ENCODE results near the gene PCAT6. TPM values are rescaled to one million over a fixed set of nuclear protein-coding genes. Genes with fewer than 3 reads are reported as not detected.

PCAT6 gene
- total and polyA plus RNA-seq, 2 donors (not counting 3 experiments of a cell fraction or from before 2014, with no cell fraction given): 1.7 to 2.4 TPM

GRCh38 chr1:202809597-202810159 lies 1.1 kb upstream of the PCAT6 start:
- no TSS peak for BruUV-seq (replicated peaks)
- no peak for FAIRE-seq
- Histone ChIP-seq H3K9me3 (replicated peaks; ENCODE audit: control insufficient read depth, insufficient read depth, low read length) (no peaks in the 10 kb centered on the region), H3K4me3 (replicated peaks in 1 of 3; ENCODE audit: insufficient read depth in 1 of 3, low read depth in 1 of 3, low read length in 3 of 3) (no peak overlapping the region), H4K20me1 (replicated peaks; ENCODE audit: control insufficient read depth, extremely low read depth, insufficient read depth, low read length) (no peaks in the 10 kb centered on the region), H3K27me3 (ENCODE audit: control insufficient read depth in 2 of 2, insufficient read depth in 2 of 2, low read length in 2 of 2) (peaks cover 9% of the 10 kb centered on the region in 2 experiments), H3K4me1 (ENCODE audit: control insufficient read depth, extremely low read depth, insufficient read depth, low read length) (peaks cover 13% of the 10 kb centered on the region), H3K4me2 (ENCODE audit: insufficient read depth, low read length) (peak overlapping the region; percentile 94), H3K9me1 (replicated peaks; ENCODE audit: control insufficient read depth, extremely low read depth, insufficient read depth, low read length) (no peaks in the 10 kb centered on the region), H2AFZ (ENCODE audit: low read depth, low read length) (no peak overlapping the region), H3K27ac (ENCODE audit: insufficient read depth, low read depth, low read length) (no peak overlapping the region), H3K79me2 (ENCODE audit: control insufficient read depth, insufficient read depth, low read length) (peaks cover 32% of the 10 kb centered on the region), H3K9ac (replicated peaks; ENCODE audit: extremely low read depth, insufficient read depth, low read length) (no peak overlapping the region), H3K36me3 (ENCODE audit: control insufficient read depth in 2 of 2, extremely low read depth in 1 of 2, insufficient read depth in 2 of 2, low read length in 2 of 2) (no peaks in the 10 kb centered on the region)
- DNase-seq (ENCODE audit: low read depth, low spot score): no peak
- CTCF ChIA-PET: interaction anchor here (1.6 kb wide), 1 partner anchor 190 kb away, joined by 3 read pairs; no protein-coding TSS in a partner anchor
- no peak for TF ChIP-seq POLR2AphosphoS5 (IDR thresholded peaks at IDR 0.05; ENCODE audit: insufficient read depth, low read depth, low read length)
- POLR2A ChIA-PET: no interaction called here
- dilution Hi-C loops (cut with MboI; ENCODE audit: extremely low pct_ligation_motif_present, low sequenced_read_pairs): no loop called here
- intact Hi-C loops (cut with micrococcal nuclease): loop anchor here (1.0 to 2.0 kb wide), 3 partner anchors 52 to 197 kb away; partner anchors contain the start of gene TMEM183A

GRCh38 chr1:202810193-202810614 lies 550 bp upstream of the PCAT6 start:
- CTCF ChIA-PET: interaction anchor here (0.7 to 1.6 kb wide), 2 partner anchors 19 to 189 kb away, joined by 3 read pairs; no protein-coding TSS in a partner anchor
- Histone ChIP-seq H3K4me1 (ENCODE audit: control insufficient read depth, extremely low read depth, insufficient read depth, low read length) (peaks cover 13% of the 10 kb centered on the region), H3K27ac (ENCODE audit: insufficient read depth, low read depth, low read length) (no peak overlapping the region), H3K36me3 (ENCODE audit: control insufficient read depth in 2 of 2, extremely low read depth in 1 of 2, insufficient read depth in 2 of 2, low read length in 2 of 2) (no peaks in the 10 kb centered on the region), H3K27me3 (ENCODE audit: control insufficient read depth in 2 of 2, insufficient read depth in 2 of 2, low read length in 2 of 2) (peaks cover 9% of the 10 kb centered on the region in 2 experiments), H3K9me1 (replicated peaks; ENCODE audit: control insufficient read depth, extremely low read depth, insufficient read depth, low read length) (no peaks in the 10 kb centered on the region), H3K4me2 (ENCODE audit: insufficient read depth, low read length) (peak overlapping the region; percentile 94), H4K20me1 (replicated peaks; ENCODE audit: control insufficient read depth, extremely low read depth, insufficient read depth, low read length) (no peaks in the 10 kb centered on the region), H3K4me3 (replicated peaks in 1 of 3; ENCODE audit: insufficient read depth in 1 of 3, low read depth in 1 of 3, low read length in 3 of 3) (peak overlapping the region; percentile 58 to 81 (median 60)), H2AFZ (ENCODE audit: low read depth, low read length) (peak overlapping the region; percentile 98), H3K79me2 (ENCODE audit: control insufficient read depth, insufficient read depth, low read length) (peaks cover 27% of the 10 kb centered on the region), H3K9me3 (replicated peaks; ENCODE audit: control insufficient read depth, insufficient read depth, low read length) (no peaks in the 10 kb centered on the region), H3K9ac (replicated peaks; ENCODE audit: extremely low read depth, insufficient read depth, low read length) (peak overlapping the region; percentile 35)
- dilution Hi-C loops (cut with MboI; ENCODE audit: extremely low pct_ligation_motif_present, low sequenced_read_pairs): no loop called here
- POLR2A ChIA-PET: no interaction called here
- intact Hi-C loops (cut with micrococcal nuclease): loop anchor here (1.0 to 2.0 kb wide), 3 partner anchors 51 to 197 kb away; partner anchors contain the start of gene TMEM183A
- BruUV-seq (replicated peaks): no TSS peak
- no peak for DNase-seq (ENCODE audit: low read depth, low spot score)
- TF ChIP-seq CTCF (IDR thresholded peaks at IDR 0.05; ENCODE audit: extremely low read depth in 1 of 2, insufficient read depth in 1 of 2, low read depth in 1 of 2, low read length in 2 of 2): no peak
- no peak for TF ChIP-seq MAX (IDR thresholded peaks at IDR 0.05; ENCODE audit: insufficient read depth, insufficient read length)
- no peak for TF ChIP-seq FOS (IDR thresholded peaks at IDR 0.05; ENCODE audit: borderline replicate concordance, insufficient read depth, low read length)
- FAIRE-seq: no peak
